PC-9 (cell line): Measurements from ENCODE around the gene FAAH. TPM values are rescaled to one million over a fixed set of nuclear protein-coding genes. Genes with fewer than 3 reads are reported as not detected.

Source experiments
- BruUV-seq: library from RNA; stranded (reverse); fragments of 400-500 nt; replicated peaks from 2 replicates; lab custom pipeline; 2021; lab: Mats Ljungman, UMichigan
- CTCF ChIA-PET: fragments of 300-600 bp; sonication (Branson Sonifier 250); formaldehyde crosslinking; loops from one replicate; lab custom pipeline; 2022; ENCODE audit warnings: antibody characterized with exemption; lab: Charles Lee
- POLR2A ChIA-PET: fragments of 300-600 bp; sonication (Branson Sonifier 250); formaldehyde crosslinking; loops from one replicate; lab custom pipeline; 2022; ENCODE audit warnings: antibody characterized with exemption; ENCODE audit not compliant: unreplicated experiment; lab: Charles Lee
- DNase-seq, 2 experiments: peaks; one replicate each; pipeline versions ENCODE4 v3.0.0 to v3.0.0-alpha.2; 2015 to 2022; ENCODE audit warnings: mixed read lengths in 1 of 2
- H2AFZ ChIP-seq: fragments of 200-600 bp; sonication (generic); 2 replicates; pipeline ENCODE4 v1.8.1; 2017; ENCODE audit warnings: antibody characterized with exemption
- H3F3A ChIP-seq: fragments of 200-600 bp; sonication (generic); 2 replicates; pipeline ENCODE4 v1.8.1; 2017; ENCODE audit warnings: antibody characterized with exemption, mild to moderate bottlenecking, low read depth; ENCODE audit not compliant: insufficient read depth
- H3K27ac ChIP-seq: fragments of 200-600 bp; sonication (generic); 2 replicates; pipeline ENCODE4 v1.6.1; 2016; ENCODE audit warnings: mixed run types
- H3K27me3 ChIP-seq: fragments of 200-600 bp; sonication (generic); 2 replicates; pipeline ENCODE4 v1.6.1; 2016; ENCODE audit warnings: low read depth, mixed run types; ENCODE audit not compliant: insufficient read depth
- H3K36me3 ChIP-seq: fragments of 200-600 bp; sonication (generic); 2 replicates; pipeline ENCODE4 v1.6.1; 2016; ENCODE audit warnings: low read depth, mixed run types
- H3K4me1 ChIP-seq: fragments of 200-600 bp; sonication (generic); replicated peaks from 2 replicates; pipeline ENCODE4 v1.6.1; 2016; ENCODE audit warnings: mixed run types; ENCODE audit not compliant: insufficient read depth
- H3K4me2 ChIP-seq: fragments of 200-600 bp; sonication (generic); 2 replicates; pipeline ENCODE4 v1.6.1; 2017; ENCODE audit warnings: mixed run types
- H3K4me3 ChIP-seq: fragments of 200-600 bp; sonication (generic); 2 replicates; pipeline ENCODE4 v1.6.1; 2016; ENCODE audit warnings: mixed run types
- H3K79me2 ChIP-seq: fragments of 200-600 bp; sonication (generic); 2 replicates; pipeline ENCODE4 v1.6.1; 2017; ENCODE audit warnings: low read depth, mixed run types
- H3K9me2 ChIP-seq: fragments of 200-600 bp; sonication (generic); 2 replicates; pipeline ENCODE4 v1.8.1; 2017; ENCODE audit warnings: mild to moderate bottlenecking; ENCODE audit not compliant: insufficient read depth
- H3K9me3 ChIP-seq: fragments of 200-600 bp; sonication (generic); 2 replicates; pipeline ENCODE4 v1.8.1; 2016; ENCODE audit warnings: low read depth; ENCODE audit not compliant: insufficient read depth
- H4K20me1 ChIP-seq: fragments of 200-600 bp; sonication (generic); 2 replicates; pipeline ENCODE4 v1.8.1; 2017; ENCODE audit not compliant: insufficient read depth
- CTCF ChIP-seq: fragments of 200-600 bp; sonication (generic); conservative IDR thresholded peaks from 2 replicates; pipeline ENCODE4 v1.6.1; 2017; ENCODE audit warnings: mixed run types, antibody characterized with exemption, mild to moderate bottlenecking, moderate library complexity
- EZH2 ChIP-seq: fragments of 200-600 bp; sonication (generic); IDR thresholded peaks from 2 replicates; pipeline ENCODE4 v1.8.0; 2017; ENCODE audit warnings: antibody characterized with exemption, low read depth
- intact Hi-C: fragments of 100-400 bp; cut with micrococcal nuclease; formaldehyde crosslinking; loops from one replicate; pipeline ENCODE4 v1.10.0; 2022; ENCODE audit not compliant: unreplicated experiment
- total RNA-seq: library from RNA; stranded (reverse); gene quantifications from 2 replicates; pipeline ENCODE4 v1.2.3, GENCODE V29; 2021

The FAAH gene
- total RNA-seq, 1 experiment from 2014 or later = 19.1 TPM

- BruUV-seq = no TSS peak
- H3K4me3 ChIP-seq = no peak overlapping the region
- peaks cover 8% of the 10 kb centered on the region; the same call in 1 of the 2 replicates for H3F3A ChIP-seq
- no peak for TF ChIP-seq CTCF
- no peak for TF ChIP-seq EZH2
- no peak for DNase-seq
- H3K79me2 ChIP-seq = no peaks in the 10 kb centered on the region
- H3K27ac ChIP-seq = no peak overlapping the region
- CTCF ChIA-PET = interaction anchor here (0.6 kb wide), 1 partner anchor 221 kb away, joined by 3 read pairs; no protein-coding TSS in a partner anchor
- H3K4me2 ChIP-seq = no peak overlapping the region
- H2AFZ ChIP-seq = no peak overlapping the region
- no peaks in the 10 kb centered on the region for H3K9me3 ChIP-seq
- H3K27me3 ChIP-seq = no peaks in the 10 kb centered on the region
- no peaks in the 10 kb centered on the region for H4K20me1 ChIP-seq
- intact Hi-C loops = no loop called here
- no peaks in the 10 kb centered on the region for H3K9me2 ChIP-seq
- H3K36me3 ChIP-seq = no peaks in the 10 kb centered on the region
- no peaks in the 10 kb centered on the region for H3K4me1 ChIP-seq
- POLR2A ChIA-PET = interaction anchor here (0.5 kb wide), 1 partner anchor 945 kb away, joined by 4 read pairs; no protein-coding TSS in a partner anchor
Measured at GRCh38 chr1:46368791-46369190, 25.3 kb upstream of the FAAH start.

GRCh38 chr1:46369542-46370213, 24.4 kb upstream of the FAAH start:
- intact Hi-C loops = no loop called here
- DNase-seq = no peak
- Histone ChIP-seq H3F3A (peaks cover 8% of the 10 kb centered on the region; the same call in 1 of the 2 replicates), H4K20me1 (no peaks in the 10 kb centered on the region), H3K4me1 (no peaks in the 10 kb centered on the region), H3K27ac (no peak overlapping the region), H3K4me3 (no peak overlapping the region), H2AFZ (no peak overlapping the region), H3K9me3 (no peaks in the 10 kb centered on the region), H3K79me2 (no peaks in the 10 kb centered on the region), H3K9me2 (no peaks in the 10 kb centered on the region), H3K36me3 (no peaks in the 10 kb centered on the region), H3K27me3 (no peaks in the 10 kb centered on the region), H3K4me2 (no peak overlapping the region)
- CTCF ChIA-PET = no interaction called here
- TF ChIP-seq CTCF = no peak
- TF ChIP-seq EZH2 = no peak
- POLR2A ChIA-PET = no interaction called here
- BruUV-seq = no TSS peak

- no peaks in the 10 kb centered on the region for H3K27me3 ChIP-seq
- H3K4me1 ChIP-seq = no peaks in the 10 kb centered on the region
- H3F3A ChIP-seq = peaks cover 8% of the 10 kb centered on the region; the same call in 1 of the 2 replicates
- no peak overlapping the region for H3K27ac ChIP-seq
- CTCF ChIA-PET = no interaction called here
- POLR2A ChIA-PET = no interaction called here
- DNase-seq = no peak
- TF ChIP-seq EZH2 (no peak), CTCF (no peak)
- no peaks in the 10 kb centered on the region for H4K20me1 ChIP-seq
- BruUV-seq = no TSS peak
- no peaks in the 10 kb centered on the region for H3K36me3 ChIP-seq
- H3K4me2 ChIP-seq = no peak overlapping the region
- no peaks in the 10 kb centered on the region for H3K79me2 ChIP-seq
- H3K9me3 ChIP-seq = no peaks in the 10 kb centered on the region
- no peaks in the 10 kb centered on the region for H3K9me2 ChIP-seq
- intact Hi-C loops = no loop called here
- H2AFZ ChIP-seq = no peak overlapping the region
- H3K4me3 ChIP-seq = no peak overlapping the region
Measured at GRCh38 chr1:46370214-46370633, 23.9 kb upstream of the FAAH start.
